GM19467 (cell line): ENCODE results near the gene SMAD6.
"Not testable (repeated sequence)": the region's sequence is repeated elsewhere in the genome, so short reads cannot be mapped to it uniquely, and the experiment has no call there.

ENCODE experiments used
- ATAC-seq: cut with Tn5 transposase; IDR thresholded peaks from one replicate; pipeline ENCODE4 v1.9.1; 2021; ENCODE audit warnings: mild to moderate bottlenecking, moderate library complexity; ENCODE audit not compliant: unreplicated experiment

The SMAD6 gene

DNA sequence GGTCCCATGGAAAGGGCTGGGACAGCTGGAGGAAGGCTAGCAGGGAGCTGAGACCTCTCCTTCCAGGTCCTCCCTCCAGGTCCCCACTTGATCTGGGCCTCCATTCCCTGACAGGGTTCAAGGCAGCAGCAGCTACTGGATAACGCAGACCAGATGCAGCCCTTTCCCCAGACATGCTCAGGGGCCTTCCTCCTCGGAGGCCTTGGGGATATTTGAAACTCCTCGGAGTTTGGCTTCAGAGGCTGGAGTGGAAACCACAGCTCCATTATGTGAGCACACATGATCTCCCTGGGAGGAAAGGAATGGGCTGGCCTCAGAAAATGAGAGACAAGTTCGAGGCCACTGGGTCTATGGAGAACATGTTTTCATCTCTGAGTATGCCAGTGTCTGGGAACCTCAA lies 119.3 kb downstream of the SMAD6 start:
- ATAC-seq, result no peak

DNA sequence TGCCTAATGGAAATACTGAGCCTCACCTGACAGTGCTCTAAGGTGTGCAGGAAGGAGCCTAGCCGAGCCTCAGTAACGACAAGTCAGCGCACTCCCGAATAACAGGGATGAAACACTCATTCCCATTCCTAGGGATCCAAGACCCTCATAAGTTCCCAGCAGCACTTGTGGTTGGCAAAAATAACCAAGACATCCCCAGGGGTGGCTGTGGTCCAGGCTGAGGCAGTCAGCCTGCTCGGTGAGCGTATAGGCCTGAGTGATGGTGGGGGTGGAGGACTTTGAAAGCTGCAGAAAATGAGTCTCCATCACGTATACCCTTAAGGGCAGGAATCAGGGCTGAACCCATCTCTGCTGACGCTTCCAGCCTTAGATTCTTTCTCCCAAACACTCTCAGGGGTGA lies 120.1 kb downstream of the SMAD6 start:
- ATAC-seq, result no peak

DNA sequence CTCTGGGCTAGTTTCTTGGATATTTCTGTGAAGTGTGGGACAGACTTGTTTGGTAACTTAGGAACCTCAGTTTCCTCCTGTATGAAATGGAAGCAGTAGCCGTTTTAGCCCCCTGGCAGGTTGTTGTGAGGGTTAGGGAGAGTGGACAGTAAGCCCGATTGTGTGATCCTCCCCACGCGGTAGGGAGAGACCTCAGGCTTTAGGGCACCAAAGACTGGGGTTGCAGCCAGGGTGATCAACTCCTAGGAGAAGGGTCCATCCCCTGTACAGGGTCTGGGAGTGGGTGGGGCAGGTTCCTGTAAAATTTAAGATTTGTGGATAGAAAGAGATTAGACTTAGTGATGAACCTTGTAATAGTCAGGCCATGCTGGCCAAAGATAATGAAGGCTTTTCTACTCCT lies 120.5 kb downstream of the SMAD6 start:
- no peak for ATAC-seq

DNA sequence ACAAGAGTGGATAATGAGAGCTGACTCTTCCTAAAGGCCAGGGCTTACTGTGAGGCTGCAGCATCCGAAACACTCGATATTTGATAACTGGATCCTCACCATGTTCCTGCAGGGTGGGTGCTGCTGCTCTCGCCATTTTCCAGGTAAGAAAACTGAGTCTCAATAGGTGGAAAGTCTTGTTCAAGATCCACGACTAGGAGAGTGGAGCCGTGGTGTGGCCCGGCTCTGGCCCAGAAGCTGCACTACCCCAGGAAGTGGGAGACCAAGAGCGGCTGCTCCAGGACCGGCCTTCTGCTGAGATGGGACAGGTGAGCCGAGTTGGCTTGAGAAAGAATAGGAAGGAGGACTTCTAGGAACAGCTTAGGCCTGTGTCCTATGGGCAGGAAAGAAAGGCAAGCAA lies 121.6 kb downstream of the SMAD6 start:
- ATAC-seq, result no peak

DNA sequence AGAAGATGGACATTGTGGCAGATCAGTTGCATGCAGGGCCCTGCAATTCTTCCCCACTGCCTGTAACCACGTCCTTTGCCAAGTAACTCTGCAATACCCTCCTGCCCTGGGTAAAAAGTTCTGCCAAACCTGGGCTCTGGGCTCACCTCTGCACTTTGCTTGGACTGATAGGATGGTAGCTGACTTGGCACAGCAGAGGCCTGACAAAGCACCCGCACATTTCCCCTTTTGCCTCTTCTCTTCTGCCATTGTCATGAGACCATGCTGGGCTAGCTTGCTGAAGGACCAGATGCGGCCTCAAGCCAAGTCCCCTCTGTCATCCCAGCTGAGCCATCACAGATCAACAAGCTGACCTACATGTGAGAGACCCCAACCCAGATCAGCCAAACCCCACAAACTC lies 122.4 kb downstream of the SMAD6 start:
- no peak for ATAC-seq

DNA sequence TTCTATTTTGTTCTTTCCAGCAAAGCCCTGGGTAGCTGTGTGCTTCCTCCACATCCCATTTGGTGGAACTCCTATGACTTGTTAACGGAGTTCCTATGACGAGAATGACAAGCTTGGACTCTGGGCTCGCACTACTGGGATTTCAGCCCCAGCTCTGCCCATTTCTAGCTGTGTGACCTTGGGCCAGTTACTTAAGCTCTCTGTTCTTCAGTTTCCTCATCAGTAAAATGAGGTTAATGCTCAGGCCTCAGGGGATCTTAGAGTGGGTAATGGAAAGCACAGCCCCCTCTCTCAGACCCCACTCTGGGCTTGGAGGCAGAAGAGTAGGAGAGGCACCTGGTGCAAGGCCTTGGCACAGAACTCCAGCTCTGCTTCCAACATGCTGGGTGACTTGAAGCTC lies 123.1 kb downstream of the SMAD6 start:
- no peak for ATAC-seq

DNA sequence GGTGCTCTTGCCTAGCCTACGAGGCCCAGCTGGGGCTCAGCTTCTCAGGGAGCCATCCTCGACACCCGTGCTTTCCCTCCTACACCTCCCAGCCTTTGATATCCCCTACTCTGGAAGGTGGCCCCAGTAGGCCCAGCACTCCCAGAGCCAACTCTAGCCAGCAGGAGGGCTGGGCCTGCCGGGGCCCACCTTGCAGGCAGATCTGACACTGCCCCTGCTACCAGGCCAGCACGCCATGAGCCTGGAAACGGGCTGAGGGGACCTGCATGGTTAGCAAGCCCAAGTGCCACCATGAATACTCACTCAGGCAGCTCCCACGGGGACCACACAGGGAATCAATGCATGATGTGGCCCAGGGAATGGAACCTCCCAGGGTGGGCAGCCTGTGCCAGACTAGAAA lies 123.7 kb downstream of the SMAD6 start:
- no peak for ATAC-seq

DNA sequence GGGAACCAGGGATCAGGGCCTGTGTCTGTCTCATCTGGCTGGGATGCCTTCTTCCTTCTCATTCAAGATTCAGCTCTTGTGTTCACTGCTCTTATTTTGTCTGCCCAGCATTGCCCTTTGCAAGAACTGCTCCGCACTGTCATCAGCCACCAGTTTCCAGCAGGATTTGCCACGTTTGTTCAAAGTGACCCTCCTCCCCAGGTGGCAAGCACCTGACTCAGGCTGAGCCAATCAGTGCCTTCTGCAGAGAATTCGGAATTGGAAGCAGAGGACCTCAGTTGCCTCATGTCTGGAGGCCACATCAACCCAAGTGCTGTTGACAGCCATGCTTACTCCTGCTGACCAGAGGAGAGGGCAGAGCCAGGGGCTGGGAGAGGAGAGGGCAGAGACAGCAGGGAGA lies 124.5 kb downstream of the SMAD6 start:
- ATAC-seq, result no peak

DNA sequence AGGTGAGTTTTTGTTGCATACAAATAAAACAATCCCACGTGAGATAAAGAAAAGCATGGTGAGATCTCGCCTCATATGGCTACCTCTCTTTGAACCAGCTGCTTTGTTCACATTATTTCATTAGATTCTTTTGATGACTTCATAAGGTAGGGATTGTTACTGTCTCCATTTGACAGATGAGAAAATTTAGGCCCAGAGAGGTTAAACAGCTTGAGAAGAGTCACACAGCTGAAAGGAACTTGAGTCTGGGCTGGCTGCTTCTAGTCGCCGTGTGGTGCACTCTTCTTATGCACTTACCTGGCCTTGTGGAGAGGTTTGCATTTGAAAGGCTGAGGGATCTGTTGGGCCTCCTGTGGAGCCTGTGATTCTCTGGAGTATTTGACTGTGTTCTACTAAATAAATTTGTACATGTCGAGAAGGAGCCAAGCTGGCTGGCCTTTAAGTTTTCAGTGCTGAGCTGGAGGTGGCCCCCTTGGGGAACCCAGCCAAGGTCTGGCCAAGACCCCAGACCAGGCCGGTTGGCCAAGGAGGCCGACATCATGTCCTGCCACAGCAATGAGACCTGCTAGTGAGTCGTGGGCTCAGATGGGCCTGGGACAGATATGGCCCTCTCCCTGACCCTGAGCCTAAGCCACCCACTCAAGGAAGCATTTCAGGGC lies 125.1 kb downstream of the SMAD6 start:
- no peak for ATAC-seq

DNA sequence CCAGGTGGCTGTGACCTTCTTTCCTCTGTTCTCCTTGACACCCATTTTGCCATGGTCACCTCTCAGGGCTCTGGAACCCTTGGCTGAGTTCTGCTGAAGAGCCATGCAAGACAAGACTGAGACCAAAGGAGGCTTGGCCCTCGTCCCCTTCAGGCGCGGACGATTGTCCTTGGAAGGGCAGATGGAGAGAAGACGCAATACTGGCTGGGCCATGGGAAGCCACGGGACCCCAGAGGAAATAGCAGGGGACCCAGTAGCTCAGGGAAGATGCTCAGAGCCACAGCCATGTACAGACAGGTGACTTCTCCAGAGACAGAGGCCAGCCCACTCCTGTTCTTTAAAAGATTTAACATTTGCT lies 125.6 kb downstream of the SMAD6 start:
- no peak for ATAC-seq

DNA sequence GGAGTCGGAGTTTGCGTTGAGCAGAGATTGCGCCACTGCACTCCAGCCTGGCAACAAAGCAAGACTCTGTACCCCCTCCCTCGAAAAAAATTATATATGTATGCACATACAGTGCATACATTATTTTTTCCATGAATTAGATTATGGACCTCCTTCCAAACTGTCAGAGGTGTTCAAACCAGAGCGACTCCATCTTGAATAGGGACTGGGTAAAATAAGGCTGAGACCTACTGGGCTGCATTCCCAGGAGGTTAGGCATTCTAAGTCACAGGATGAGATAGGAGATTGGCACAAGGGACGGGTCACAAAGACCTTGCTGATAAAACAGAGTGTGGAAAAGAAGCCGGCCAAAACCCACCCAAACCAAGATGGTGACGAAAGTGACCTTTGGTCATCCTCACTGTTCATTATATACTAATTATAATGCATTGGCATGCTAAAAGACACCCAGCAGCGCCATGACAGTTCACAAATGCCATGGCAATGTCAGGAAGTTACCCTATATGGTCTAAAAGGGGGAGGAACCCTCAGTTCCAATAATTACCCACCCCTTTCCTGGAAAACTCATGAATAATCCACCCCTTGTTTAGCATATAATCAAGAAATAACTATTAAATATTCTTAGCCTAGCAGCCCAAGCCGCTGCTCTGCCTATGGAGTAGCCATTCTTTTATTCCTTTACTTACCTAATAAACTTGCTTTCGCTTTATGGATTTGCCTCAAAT lies 126.9 kb downstream of the SMAD6 start:
- ATAC-seq, result not testable (repeated sequence)

DNA sequence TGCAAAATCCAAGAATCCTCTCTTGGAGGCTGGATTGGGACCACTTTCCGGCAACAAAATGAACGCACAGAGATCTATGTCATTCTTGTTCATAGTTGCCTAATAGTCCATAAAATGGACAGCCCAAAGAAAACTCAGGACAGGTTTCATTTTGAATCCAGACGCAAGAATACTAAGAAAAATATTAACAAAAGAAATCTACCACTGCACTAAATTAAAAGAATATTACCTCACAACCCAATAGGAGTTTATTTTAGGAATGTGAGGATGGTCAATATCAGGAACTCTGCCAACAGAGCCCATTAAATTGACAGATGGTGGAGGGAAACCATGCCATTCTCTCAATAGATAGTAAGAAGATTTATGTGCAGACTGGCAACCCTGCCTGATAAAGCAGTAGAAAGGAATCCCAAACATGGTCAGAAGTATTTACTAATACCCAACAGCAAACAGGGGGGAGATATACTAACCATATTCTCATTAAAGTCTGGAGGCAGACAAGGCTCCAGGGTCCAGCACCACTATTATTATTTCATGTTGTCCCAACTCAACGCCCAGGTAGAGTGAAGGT lies 127.6 kb downstream of the SMAD6 start:
- no peak for ATAC-seq

DNA sequence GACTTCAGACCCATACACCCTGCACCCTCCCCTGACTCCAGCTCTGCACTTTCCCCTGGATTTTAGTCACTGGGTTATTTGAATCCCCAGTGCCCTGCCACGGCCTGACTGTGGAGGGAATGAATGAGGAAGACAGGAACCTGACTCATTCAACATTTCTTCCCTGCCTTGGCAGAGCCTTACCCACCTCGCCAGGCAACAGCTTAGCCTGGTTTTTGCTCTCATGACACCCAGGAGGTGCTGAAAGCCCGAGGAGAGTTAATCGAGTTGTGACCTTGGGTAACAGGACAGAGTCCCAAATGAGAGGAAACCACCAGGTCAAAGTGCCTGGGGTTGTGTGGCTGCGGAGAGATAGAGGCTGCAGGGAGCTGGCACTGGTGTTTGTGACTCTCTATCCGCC lies 128.3 kb downstream of the SMAD6 start:
- no peak for ATAC-seq

DNA sequence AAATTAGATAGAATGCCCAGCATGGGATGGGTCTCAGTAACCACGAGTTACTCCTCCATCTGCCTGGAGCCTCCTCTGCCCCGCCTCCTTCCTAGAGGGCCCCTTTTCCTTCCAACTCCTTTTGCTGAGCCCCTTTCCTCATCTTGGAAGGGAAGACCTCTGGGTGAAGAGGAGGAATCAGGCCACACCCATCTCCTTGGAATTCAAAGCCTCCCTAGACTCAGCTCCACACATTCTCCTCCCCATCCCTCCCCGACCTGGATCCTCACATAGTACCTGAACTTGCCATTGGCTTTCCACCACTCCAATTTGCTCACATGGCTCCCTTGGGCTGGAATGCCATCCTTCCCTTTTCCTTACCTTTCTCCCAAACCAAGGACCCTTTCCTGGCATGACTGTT lies 128.8 kb downstream of the SMAD6 start:
- no peak for ATAC-seq

DNA sequence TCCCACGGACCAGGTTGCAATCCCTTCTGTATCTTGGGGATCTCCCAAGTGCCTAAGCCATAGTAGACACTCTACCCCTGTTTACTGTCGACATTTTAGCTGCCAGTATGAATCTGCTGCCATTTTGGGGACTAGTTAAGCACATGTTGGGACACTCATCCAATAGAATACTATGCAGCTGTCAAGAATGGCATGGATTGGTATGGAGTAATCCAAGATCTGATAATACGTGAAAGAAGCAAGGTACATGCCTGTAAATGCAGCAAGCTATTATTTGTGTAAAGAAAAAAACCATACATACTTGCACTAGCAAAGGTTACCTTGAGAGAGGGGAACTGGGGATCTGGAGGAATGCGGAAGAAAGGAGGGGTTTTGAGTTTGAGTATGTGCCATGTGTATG lies 129.3 kb downstream of the SMAD6 start:
- ATAC-seq, result no peak

DNA sequence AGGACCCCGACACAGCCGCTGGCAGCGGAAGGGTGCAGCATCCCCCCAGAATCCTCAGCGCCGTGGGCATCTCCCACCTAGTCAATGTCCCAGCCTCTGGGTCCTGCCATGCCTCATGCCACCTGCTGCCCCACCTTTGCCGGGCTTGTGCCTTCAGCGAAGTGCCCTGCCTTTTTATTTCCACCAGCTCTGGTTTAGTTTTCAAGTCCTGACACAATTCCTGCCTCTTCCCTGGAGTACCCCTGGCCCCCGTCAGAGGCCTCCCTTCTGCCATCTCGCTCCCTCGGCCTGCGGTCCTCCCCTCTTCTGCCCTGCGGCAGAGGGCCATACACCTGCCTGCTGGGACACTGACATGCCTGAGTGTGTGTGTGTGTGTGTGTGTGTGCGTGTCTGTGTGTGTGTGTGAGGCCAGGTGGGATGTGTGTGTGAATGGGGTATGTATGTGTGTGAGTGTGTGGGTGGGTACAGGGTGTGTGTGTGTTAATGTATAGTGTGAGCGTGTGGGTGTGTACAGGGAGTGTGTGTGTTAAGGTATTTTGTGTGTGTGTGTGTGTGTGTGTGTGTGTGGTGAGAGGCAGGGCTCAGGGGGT lies 129.9 kb downstream of the SMAD6 start:
- ATAC-seq, result no peak
